GM19467 (cell line): Measurements from ENCODE around the gene ADAT1.
"Not testable (repeated sequence)": the region's sequence is repeated elsewhere in the genome, so short reads cannot be mapped to it uniquely, and the experiment has no call there.

ENCODE experiments used
- ATAC-seq: cut with Tn5 transposase; IDR thresholded peaks from one replicate; pipeline ENCODE4 v1.9.1; 2021; ENCODE audit warnings: mild to moderate bottlenecking, moderate library complexity; ENCODE audit not compliant: unreplicated experiment

Gene ADAT1

DNA sequence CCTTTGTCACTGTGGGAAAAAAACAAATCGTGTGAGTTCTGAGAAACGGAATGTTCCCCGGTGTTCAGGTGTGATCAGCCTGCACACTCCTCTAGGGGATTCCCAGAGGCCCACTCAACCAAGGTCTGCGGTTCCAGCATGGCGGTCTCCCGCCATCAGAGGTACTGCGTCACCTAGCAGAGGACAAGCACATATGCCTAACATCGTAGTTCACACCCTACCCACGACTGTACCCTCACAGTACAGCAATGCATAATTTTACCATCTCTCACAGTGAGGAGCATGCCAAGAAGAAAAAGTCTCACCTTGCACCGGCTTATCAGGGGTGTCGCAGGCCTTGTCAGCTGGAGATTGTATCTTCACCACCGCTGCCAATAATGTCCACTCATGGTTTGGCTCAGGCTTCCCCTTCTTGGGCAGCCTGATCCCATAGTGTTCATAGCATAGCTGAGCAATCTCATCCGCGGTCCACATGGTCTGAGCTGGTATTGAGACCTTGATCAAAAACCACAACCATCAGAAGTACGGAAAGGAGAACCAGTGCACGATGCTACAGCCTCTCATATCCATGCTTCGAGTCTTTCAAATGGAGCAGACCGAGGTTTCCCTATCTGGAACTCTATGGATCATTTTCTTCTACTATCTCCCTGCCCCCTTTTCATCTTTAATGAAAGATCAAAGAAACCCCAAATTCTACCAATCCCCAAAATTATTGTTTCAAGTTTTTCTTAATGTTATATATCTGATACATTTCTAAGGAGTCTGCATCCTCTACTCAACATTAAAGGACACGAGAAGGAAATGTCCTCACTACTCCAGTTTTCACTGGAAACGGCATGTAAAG lies 2.5 kb downstream of the ADAT1 start:
- ATAC-seq, result no peak

DNA sequence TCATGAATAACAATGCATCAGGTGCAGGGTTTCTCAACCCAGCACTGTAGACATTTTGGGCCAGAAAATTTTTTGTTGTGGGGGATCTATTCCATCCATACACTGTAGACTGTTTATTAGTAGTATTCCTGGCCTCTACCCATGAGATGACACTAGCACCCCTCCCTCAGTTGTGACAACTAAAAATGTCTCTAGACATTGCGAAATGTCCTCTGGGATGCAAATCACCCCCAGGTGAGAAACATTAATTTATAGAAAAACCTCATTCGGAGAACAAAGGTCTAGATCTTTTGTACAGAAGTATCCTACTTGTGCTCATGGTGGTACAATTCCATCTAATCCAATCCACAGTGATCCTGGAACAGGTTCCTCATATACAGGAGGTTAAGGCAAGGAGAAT lies 4.3 kb downstream of the ADAT1 start:
- ATAC-seq, result no peak

DNA sequence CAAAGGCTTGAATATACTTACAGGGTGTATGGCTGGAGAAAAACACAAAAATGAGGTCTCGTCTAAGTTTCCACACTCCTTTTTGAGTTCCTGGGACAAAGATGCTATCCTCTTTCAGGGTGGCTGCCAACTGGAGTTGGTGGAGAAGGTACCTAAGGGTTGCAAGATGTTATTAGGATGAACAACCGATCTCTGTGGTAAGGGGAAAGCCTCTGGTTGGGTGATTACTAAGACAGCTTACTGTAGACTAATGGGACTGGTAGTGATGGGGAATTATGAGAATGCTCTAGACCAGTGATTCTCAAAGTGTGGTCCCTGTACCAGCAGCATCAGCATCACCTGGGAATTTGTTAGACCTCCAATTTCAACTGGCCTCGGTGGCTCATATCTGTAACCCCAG lies 6.0 kb downstream of the ADAT1 start:
- ATAC-seq, result no peak

DNA sequence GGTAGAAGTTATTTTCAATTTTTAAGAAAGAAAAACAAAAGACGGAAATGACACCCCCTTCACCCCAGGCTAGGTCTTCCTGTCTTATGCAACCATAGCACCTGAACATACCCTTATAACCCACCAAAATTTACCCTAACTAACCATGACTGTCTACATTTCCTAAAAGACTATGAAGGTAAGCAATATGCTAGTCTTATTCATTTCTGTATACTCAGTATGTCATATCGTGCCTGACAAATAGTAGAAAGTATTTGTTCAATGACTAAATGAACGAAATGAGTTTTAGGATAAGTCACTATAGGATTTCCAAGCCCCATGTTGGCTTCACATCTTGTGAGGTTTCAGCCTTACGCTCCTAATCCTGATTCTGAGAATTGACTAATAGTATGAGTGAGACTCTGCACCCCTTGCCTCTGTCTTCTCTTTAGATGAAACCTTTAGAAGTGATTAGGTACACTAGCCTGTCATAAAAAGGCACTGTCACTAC lies 6.5 kb downstream of the ADAT1 start:
- no peak for ATAC-seq

DNA sequence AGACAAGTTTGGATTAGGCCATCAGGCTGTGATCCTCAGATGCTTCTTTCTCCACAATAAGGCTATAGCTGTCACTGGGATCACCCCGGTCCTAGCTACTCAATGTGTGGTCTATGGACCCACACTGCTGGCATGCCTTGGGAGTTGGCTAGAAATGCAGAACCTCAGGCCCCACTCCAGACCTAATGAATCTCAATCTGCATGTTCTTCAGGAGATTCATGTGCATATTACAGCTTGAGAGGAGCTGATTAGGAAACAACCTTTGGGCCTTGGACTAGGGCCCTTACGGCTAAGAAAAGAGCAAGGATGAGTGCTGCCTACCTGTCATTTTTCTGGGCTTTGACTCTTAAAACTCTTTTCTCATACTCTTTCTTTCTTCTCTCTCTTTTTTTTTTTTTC lies 7.5 kb downstream of the ADAT1 start:
- no peak for ATAC-seq

DNA sequence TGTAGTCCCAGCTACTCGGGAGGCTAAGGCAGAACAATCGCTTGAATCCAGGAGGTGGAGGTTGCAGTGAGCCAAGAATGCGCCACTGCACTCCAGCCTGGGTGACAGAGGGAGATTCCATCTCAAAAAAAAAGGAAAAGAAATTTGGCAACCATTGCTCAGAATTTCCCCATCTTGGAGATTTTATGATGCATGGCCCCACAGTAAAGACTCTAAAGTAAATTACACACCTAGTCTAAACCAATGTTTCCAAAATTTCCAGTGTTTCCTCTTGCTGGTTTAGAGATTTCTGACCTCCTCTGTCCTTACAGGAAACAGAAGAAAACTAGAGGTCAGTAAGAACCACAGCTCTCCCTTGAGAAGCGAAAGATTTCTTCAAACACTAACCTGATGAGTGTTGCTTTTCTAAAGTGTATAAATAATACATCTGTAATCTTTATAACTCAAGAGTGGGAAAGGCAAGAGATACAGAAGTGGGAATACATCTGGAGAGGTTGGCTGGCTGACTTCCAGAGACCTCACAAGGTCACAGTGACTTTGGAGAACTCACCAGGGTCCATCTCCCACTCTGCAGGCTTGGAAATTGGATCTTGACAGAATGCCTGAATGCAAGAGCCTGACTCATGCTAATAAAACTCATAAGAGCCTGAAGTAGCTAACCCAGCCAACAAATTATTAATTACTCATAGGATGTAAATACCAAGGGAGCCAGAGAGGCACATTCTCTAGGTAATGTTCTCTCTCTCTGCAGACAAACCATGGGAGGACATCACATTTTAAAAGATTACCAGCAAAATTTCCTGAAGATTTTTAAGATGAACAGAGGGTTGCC lies 8.8 kb downstream of the ADAT1 start:
- ATAC-seq, result no peak

DNA sequence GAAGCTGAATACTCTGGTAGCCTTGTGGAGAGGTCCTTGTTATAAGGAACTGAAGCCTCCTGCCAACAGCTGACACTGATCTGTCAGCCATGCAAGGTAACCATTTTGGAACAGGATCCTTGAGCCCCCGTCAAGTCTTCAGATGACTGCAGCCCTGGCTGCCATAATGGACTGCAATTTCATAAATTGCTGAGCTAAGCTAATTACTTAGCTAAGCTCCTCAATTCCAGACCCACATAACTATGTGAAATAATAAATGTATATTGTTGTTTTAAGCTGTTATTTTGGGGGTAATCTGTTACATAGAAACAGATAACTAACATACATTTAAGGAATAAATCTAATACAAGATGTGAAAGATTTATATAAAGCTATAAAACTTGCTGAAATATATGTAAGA lies 16.6 kb downstream of the ADAT1 start:
- ATAC-seq, result no peak

DNA sequence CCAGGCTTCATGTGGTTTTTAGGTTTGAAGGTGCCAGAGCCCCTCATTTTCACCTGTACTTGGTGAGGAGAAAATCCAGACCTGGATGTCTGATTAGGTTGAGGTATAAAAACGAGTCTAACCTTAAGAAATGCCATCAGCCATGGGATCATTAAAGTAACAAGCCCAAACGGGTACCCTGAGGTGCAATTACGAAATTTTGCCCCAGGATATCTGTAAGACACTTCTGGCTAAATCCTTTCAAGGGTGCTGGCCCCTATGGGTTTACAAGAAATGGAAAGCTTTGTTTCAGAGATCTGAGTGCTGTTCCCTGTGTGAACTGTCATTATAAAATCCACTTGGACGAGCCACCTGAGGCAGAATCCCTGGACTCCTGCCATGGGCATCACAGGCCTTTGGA lies 19.8 kb downstream of the ADAT1 start:
- no peak for ATAC-seq

DNA sequence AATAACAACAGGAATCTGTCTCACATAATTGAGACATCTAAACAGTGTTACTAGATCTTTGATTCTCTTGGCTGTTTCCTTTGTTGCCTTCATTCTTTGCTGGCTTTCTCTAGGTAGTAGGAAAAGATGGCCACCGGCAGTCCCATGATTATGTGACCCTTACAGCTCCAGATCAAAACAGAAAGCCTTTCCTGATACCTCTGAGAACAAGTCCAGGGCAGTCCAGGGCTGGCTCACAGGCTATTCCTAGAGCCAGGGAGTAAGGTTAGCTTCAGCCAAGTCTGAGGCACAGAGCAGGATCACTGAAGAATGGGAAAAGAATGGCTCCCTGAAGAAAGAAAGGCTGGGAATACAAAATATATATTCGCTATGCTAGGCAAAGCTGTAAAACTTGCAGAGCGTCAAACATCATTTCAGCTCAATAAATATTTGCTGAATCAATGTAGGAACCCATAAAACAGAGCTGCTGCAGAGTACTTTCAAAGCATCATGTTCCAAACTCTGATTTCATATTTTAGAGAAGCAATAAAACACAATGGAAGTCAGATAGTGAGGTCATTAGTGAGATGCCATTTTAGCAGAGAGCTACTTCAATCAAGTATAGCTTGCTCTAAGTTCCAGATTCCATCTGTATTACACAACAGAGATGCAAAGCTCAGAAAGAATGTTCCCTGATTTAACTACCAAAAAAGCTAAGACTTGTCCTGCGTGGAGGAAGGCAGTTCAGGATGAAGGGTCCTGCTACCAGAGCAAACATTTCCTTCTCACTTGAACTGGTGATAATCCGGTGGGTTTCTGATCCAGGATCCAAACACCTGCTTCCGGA lies 23.4 kb downstream of the ADAT1 start:
- no peak for ATAC-seq

DNA sequence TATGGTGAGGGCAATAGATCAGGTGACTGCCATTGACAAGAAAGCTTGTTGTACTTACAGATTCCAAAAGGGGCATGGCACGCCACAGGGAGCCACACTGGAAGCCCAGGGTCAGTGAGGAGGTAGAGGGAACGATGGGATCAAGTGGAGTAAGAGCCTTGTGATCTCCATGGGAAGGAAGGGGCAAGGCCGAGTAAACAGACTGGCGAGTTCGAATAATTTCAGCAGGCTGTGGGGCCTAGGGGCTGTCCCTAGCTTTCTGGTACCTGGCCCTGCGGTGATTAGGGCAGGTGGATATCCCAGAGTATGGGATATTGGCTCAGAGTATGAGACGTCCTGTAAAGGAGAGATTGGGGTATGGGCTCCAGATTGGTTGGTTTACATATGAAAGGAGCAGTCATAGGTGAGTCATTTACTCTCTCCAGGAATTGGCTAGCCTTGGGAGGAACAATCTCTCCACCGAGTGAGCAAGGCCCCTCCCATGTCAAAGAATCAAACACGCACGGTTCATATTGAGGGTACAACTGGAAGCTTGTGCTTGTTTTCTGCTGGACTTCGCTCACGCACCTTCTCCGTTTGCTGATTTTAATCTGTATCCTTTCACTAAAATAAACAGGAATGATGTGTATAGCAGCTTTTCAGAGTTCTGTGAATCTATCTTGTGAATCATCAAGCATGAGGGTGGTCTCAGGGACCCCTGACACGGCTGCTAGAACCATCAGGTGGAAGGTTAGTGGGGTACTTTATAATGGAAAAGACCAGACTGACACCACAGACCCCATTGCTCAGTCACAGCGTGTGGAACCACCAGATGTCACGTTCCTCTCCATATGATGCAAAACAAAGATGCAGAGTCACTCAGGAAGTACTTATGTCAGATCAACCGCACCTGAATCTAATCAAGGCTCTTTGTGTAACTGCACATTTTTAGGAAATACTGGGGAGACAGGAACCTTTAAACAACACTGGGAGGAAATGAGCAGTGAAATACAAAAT lies 29.0 kb downstream of the ADAT1 start:
- ATAC-seq, result no peak

DNA sequence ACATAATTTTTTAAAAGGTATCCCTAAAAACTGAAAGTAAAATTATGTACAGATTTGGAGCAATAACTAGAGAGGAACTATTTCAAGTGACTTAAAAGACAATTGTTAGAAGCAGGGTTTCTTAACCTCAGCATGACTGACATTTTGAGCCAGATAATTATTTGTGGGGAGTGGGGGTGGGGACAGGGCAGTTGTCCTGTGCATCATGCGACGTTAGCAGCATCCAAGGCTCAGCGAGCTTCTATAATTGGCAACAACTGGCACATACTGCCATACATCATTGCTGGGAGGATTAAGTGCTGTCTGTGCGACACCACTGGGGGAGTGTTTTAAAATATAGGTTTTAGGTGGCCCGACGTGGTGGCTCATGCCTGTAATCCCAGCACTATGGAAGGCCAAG lies 29.8 kb downstream of the ADAT1 start:
- no peak for ATAC-seq

DNA sequence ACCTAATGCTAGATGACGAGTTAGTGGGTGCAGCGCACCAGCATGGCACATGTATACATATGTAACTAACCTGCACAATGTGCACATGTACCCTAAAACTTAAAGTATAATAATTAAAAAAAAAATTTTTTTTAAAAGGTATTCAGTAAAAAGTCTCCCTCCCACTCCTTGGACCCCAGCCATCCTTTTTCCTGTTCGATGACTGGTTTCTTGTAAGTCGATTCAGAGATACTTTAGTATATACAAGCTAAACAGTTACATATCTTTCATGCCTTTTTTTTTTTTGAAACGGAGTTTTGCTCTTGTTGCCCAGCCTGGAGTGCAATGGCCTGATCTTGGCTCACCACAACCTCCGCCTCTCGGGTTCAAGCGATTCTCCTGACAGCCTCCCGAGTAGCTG lies 31.2 kb downstream of the ADAT1 start:
- ATAC-seq, result not testable (repeated sequence)

DNA sequence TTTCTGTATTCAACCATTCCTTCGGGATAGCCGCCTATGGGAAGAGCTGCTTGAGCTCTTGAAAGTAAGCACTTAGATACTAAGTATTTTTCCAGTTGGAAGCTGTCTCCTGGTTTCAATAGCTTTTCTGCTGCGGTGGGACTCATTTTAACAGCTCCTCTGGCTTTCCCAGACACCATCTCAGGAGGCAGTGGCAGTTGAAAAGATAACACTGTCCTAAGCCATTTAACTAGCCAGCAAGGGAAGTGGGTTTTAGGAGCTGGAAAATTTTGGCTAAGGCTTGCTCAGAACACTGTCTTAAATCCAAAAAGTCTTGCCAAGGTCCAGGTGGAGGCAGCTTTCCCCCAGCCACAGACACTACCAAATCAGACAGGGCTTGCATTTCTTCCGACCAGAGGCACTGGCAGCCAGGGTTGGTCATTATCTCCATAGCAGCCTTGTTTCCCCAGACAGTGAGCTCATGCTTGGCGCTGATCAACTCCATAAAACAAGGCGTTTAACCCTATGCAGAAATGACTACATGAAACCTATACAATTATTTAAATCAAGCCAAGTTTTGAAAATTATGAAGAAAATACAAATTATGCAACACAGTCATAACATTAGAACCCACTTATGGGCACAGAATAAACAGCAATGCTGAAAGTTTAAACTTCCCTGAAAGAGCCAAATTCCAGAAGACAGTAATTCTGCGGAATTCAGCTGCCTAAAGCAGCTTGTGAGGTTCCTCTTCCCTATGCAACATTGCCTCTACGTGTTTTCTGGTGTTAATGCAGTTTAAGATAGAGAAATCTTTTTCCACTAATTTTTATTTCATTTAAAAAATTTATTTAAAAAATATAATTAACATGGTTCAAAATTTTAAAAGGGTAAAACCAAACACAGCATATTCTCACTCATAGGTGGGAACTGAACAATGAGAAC lies 31.9 kb downstream of the ADAT1 start:
- no peak for ATAC-seq

DNA sequence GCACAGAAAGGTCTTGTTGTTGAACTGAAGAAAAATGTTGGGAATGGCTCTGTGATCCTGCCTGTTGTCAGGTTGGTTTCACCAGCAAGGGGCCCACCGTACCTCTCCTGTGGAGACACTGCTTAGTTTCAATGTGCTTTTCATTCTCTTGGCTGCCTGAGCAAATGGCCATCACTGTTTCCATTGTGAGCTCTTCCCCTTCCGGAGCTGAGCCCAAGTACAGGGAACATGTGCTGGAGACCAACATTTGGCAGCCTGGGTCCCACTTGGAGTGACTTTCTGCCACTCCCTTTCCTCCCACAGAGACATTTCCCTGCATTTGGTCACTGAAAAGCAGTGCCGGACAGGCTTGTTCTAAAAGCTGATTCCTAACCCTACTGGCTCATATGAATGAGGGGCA lies 33.8 kb downstream of the ADAT1 start:
- ATAC-seq, result no peak

DNA sequence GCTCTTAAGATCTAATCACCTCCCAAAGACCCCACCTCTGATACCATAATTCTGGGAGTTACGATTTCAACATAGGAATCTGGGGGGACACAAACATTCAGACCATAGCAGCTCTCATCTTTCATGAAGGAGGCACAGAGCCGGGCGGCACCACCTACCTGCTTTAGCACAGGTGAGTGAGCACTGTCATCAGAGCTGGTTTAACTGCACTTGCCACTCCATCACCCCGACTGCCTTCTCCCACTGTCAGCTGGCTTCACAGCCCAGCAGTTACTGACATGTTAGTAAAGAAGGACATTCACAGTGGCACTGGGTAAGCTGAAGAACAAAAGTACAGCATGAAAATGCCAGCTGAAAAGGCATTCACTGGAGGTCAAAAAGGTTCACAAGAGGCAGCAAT lies 34.4 kb downstream of the ADAT1 start:
- ATAC-seq, result no peak

DNA sequence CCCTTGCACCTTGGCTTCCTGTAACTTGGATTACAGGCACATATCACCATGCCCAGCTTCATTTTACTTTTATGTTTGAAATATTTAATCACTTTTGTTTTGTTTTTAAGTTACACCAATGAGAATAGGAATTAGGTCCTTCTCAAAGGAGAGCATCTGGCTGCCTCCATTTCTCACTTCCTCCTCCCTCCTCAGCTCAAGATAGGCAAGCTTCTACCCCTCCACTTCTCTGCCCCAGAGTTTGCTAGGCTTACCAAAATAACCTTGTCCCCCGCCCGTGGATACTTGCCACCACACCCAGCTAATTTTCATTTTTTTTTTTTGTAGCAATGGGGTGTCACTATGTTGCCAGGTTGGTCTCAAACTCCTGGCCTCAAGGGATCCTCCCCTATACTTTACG lies 39.0 kb downstream of the ADAT1 start:
- ATAC-seq, result no peak

DNA sequence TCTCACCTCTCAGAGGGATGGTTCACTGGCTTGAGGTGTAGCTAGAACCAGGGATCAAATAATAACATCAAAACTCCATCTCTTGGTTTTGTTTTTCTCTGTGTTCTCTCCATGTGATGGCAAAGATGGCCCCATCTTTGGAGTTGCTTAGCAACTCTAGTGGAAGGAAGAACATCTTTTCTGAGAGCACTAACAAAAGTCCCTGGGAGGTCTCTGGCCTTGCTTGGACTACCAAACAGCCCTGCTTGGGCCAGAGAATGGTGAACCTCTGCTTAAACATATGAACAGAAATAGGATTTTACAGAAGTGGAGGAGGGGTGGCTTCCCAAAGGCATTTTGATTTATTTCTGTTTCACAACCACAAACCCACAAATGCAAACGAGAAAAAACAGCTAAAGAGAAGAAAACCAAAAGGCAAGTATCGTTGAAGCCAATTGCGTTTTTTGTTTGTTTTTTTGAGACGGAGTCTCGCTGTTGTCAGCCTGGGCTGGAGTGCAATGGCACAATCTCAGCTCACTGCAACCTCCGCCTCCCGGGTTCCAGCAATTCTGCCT lies 43.7 kb downstream of the ADAT1 start:
- ATAC-seq, result no peak

DNA sequence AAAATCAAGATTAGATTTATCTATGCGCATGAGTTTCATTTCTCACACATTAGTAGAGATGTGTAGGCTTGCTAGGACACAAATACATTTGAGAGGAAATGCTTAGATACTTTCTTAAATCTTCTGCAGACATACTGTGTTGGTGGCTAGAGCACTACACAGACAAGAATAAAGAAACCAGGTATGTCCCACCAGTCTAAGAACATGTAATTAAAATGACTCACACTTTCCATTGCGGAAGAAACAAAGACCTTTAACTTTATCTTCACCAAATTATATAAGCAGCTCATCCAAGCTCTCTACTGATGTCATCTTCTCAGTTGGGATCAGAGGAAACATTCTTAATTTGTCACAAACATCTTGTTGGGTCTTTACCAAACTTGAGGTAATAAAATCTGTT lies 44.4 kb downstream of the ADAT1 start:
- no peak for ATAC-seq

DNA sequence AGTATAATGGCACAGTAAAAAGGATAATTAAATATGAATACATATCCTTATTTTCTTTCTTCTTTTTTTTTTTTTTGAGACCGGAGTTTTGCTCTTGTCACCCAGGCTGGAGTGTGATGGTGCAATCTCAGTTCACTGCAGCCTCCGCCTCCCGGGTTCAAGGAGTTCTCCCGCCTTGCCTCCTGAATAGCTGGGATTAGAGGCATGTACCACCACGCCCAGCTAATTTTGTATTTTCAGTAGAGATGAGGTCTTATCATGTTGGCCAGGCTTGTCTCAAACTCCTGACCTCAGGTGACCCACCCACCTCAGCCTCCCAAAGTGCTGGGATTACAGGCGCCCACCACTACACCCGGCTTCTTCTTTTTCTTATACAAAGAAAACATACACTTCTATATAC lies 44.9 kb downstream of the ADAT1 start:
- no peak for ATAC-seq
